Body of pancreas (tissue), 4 donors: ENCODE results near the gene TLL2. TPM values are rescaled to one million over a fixed set of nuclear protein-coding genes. Genes with fewer than 3 reads are reported as not detected.

Source experiments
- ATAC-seq: fragments of 150-250 bp; one replicate; pipeline ENCODE4 v1.9.1; 2016
- DNase-seq, 4 donors: peaks; one replicate each; pipeline ENCODE4 v3.0.0-alpha.2; 2019
- H3K27ac ChIP-seq, 4 donors: fragments of 200-600 bp; sonication (generic); 1 replicate in 3 of 4; 2 replicates in 1 of 4; pipeline versions ENCODE4 v1.5.1 to v1.6.1; 2016 to 2019; ENCODE audit warnings: mild to moderate bottlenecking in 1 of 4, mixed read lengths in 1 of 4, moderate library complexity in 1 of 4
- H3K27me3 ChIP-seq, 2 donors: fragments of 200-600 bp; sonication (generic); one replicate each; pipeline ENCODE4 v1.6.0; 2016; ENCODE audit warnings: mild to moderate bottlenecking in 1 of 2
- H3K36me3 ChIP-seq, 2 donors: fragments of 200-600 bp; sonication (generic); replicated peaks in 1 of 2; 2 replicates each; pipeline ENCODE4 v1.5.1; 2016; ENCODE audit warnings: low read depth in 2 of 2; ENCODE audit not compliant: insufficient read depth in 1 of 2
- H3K4me1 ChIP-seq: fragments of 200-600 bp; sonication (generic); one replicate; pipeline ENCODE4 v1.6.0; 2016
- H3K4me3 ChIP-seq, 2 donors: fragments of 200-600 bp; sonication (generic); 1 replicate in 1 of 2; 2 replicates in 1 of 2; pipeline ENCODE4 v1.5.1; 2016 to 2019
- H3K9me3 ChIP-seq, 3 donors: fragments of 200-600 bp; sonication (generic); 1 replicate in 2 of 3; 2 replicates in 1 of 3; pipeline ENCODE4 v1.5.1; 2016
- CTCF ChIP-seq, 7 experiments: fragments of 450-650 bp in 4 of 7; fragments of 200-600 bp in 3 of 7; sonication (generic) in 3 of 7; IDR thresholded peaks; one replicate each; pipeline ENCODE4 v1.5.1; 2016 to 2019; ENCODE audit warnings: antibody characterized with exemption in 7 of 7
- POLR2A ChIP-seq, 3 donors: fragments of 450-650 bp; IDR thresholded peaks; one replicate each; pipeline ENCODE4 v1.6.1; 2016; ENCODE audit warnings: antibody characterized with exemption in 3 of 3, mild to moderate bottlenecking in 2 of 3
- WGBS, 2 donors: methylation state at CpG; one replicate each; pipeline ENCODE4 v1.1.5; 2017; 5-methylcytosine and 5-hydroxymethylcytosine counted together
- intact Hi-C: fragments of 100-400 bp; cut with DNase I; formaldehyde crosslinking; loops from one replicate; pipeline ENCODE4 v1.15.1; 2023
- total RNA-seq, 2 donors: library from RNA; depleted of rRNA; stranded (reverse); fragments of >200 nt; gene quantifications; one replicate each; pipeline ENCODE4 v1.1.0, GENCODE V29; 2016

The TLL2 gene
- total RNA-seq, 2 donors from 2014 or later = not detected

GRCh38 chr10:96379758-96380157 lies 134.0 kb downstream of the TLL2 start:
- H3K36me3 ChIP-seq = no peaks in the 10 kb centered on the region
- H3K4me1 ChIP-seq = peaks cover 4% of the 10 kb centered on the region
- H3K27me3 ChIP-seq = no peaks in the 10 kb centered on the region
- H3K27ac ChIP-seq = no peak overlapping the region
- DNase-seq (no peak), ATAC-seq (no peak)
- intact Hi-C loops = loop anchor here (5.0 kb wide), 1 partner anchor 133 kb away; the partner anchor contains the start of gene TLL2
- WGBS, 2 donors = 73 to 76% methylated on average over 7 to 8 of the region's 8 CpGs
- no peaks in the 10 kb centered on the region for H3K9me3 ChIP-seq
- TF ChIP-seq CTCF (IDR thresholded peaks at IDR 0.05) = no peak
- no peak for TF ChIP-seq POLR2A (IDR thresholded peaks at IDR 0.05)
- H3K4me3 ChIP-seq = no peak overlapping the region

GRCh38 chr10:96378741-96379140 lies 135.0 kb downstream of the TLL2 start:
- Histone ChIP-seq H3K4me3 (no peak overlapping the region), H3K9me3 (no peaks in the 10 kb centered on the region), H3K36me3 (no peaks in the 10 kb centered on the region), H3K27me3 (no peaks in the 10 kb centered on the region), H3K4me1 (peaks cover 7% of the 10 kb centered on the region), H3K27ac (no peak overlapping the region)
- 41 to 47% methylated on average over 11 to 15 of the region's 15 CpGs for WGBS, 2 donors
- DNase-seq (no peak), ATAC-seq (no peak)
- intact Hi-C loops = loop anchor here (5.0 kb wide), 1 partner anchor 134 kb away; the partner anchor contains the start of gene TLL2
- TF ChIP-seq POLR2A (IDR thresholded peaks at IDR 0.05) = no peak
- TF ChIP-seq CTCF (IDR thresholded peaks at IDR 0.05) = no peak

GRCh38 chr10:96377816-96378294 lies 135.9 kb downstream of the TLL2 start:
- WGBS, 2 donors = 78 to 82% methylated on average over 5 to 6 of the region's 6 CpGs
- DNase-seq (peak in 1 of 4 donors; percentile 21), ATAC-seq (no peak)
- H3K36me3 ChIP-seq = no peaks in the 10 kb centered on the region
- no peak overlapping the region for H3K27ac ChIP-seq
- peaks cover 7% of the 10 kb centered on the region for H3K4me1 ChIP-seq
- H3K9me3 ChIP-seq = no peaks in the 10 kb centered on the region
- H3K27me3 ChIP-seq = no peaks in the 10 kb centered on the region
- intact Hi-C loops = loop anchor here (5.0 kb wide), 1 partner anchor 134 kb away; the partner anchor contains the start of gene TLL2
- TF ChIP-seq POLR2A (IDR thresholded peaks at IDR 0.05) (no peak), CTCF (IDR thresholded peaks at IDR 0.05) (no peak)
- H3K4me3 ChIP-seq = no peak overlapping the region

- intact Hi-C loops = loop anchor here (5.0 kb wide), 1 partner anchor 136 kb away; the partner anchor contains the start of gene TLL2
- Histone ChIP-seq H3K4me3 (no peak overlapping the region), H3K27me3 (no peaks in the 10 kb centered on the region), H3K4me1 (peaks cover 7% of the 10 kb centered on the region), H3K36me3 (no peaks in the 10 kb centered on the region), H3K27ac (no peak overlapping the region), H3K9me3 (no peaks in the 10 kb centered on the region)
- no peak for ATAC-seq
- 56 to 68% methylated on average over 7 of the region's 7 CpGs for WGBS, 2 donors
- DNase-seq = no peak
- no peak for TF ChIP-seq POLR2A (IDR thresholded peaks at IDR 0.05)
- TF ChIP-seq CTCF (IDR thresholded peaks at IDR 0.05) = no peak
Observed at GRCh38 chr10:96376483-96376882, 137.2 kb downstream of the TLL2 start.
